KOPT-K1 (cell line): ENCODE results near the gene PALD1.

Source experiments
- H3K27ac ChIP-seq: fragments of 200-600 bp; sonication (generic); 2 replicates; pipeline ENCODE4 v1.5.1; 2016; ENCODE audit warnings: antibody characterized with exemption, mild to moderate bottlenecking, low read depth, low read length; ENCODE audit not compliant: poor library complexity, severe bottlenecking
- H3K36me3 ChIP-seq: fragments of 200-600 bp; sonication (generic); 2 replicates; pipeline ENCODE4 v1.5.1; 2017; ENCODE audit warnings: antibody characterized with exemption, mild to moderate bottlenecking, low read length, moderate library complexity; ENCODE audit not compliant: insufficient read depth
- H3K9me3 ChIP-seq: fragments of 200-600 bp; sonication (generic); 2 replicates; pipeline ENCODE4 v1.5.1; 2017; ENCODE audit warnings: antibody characterized with exemption, low read length, mild to moderate bottlenecking; ENCODE audit not compliant: insufficient read depth, poor library complexity, severe bottlenecking

PALD1 gene

GRCh38 chr10:70504521-70505358 lies 26.2 kb downstream of the PALD1 start:
- no peaks in the 10 kb centered on the region for H3K36me3 ChIP-seq
- H3K27ac ChIP-seq = no peak overlapping the region
- H3K9me3 ChIP-seq = no peaks in the 10 kb centered on the region

GRCh38 chr10:70505908-70506307 lies 27.3 kb downstream of the PALD1 start:
- H3K9me3 ChIP-seq = no peaks in the 10 kb centered on the region

GRCh38 chr10:70507966-70508365 lies 29.4 kb downstream of the PALD1 start:
- Histone ChIP-seq H3K9me3 (no peaks in the 10 kb centered on the region), H3K27ac (no peak overlapping the region), H3K36me3 (no peaks in the 10 kb centered on the region)

More at GRCh38 chr10:70505908-70506307, 27.3 kb downstream of the PALD1 start:
- no peaks in the 10 kb centered on the region for H3K36me3 ChIP-seq
- H3K27ac ChIP-seq = no peak overlapping the region

GRCh38 chr10:70508912-70509756 lies 30.6 kb downstream of the PALD1 start:
- no peak overlapping the region for H3K27ac ChIP-seq
- H3K36me3 ChIP-seq = no peaks in the 10 kb centered on the region
- no peaks in the 10 kb centered on the region for H3K9me3 ChIP-seq

GRCh38 chr10:70509757-70510147 lies 31.2 kb downstream of the PALD1 start:
- no peaks in the 10 kb centered on the region for H3K9me3 ChIP-seq
- H3K36me3 ChIP-seq = no peaks in the 10 kb centered on the region
- no peak overlapping the region for H3K27ac ChIP-seq

- H3K36me3 ChIP-seq = no peaks in the 10 kb centered on the region
- H3K9me3 ChIP-seq = no peaks in the 10 kb centered on the region
- no peak overlapping the region for H3K27ac ChIP-seq
Measured at GRCh38 chr10:70510453-70510852, 31.9 kb downstream of the PALD1 start.

GRCh38 chr10:70510904-70511303 lies 32.3 kb downstream of the PALD1 start:
- Histone ChIP-seq H3K36me3 (no peaks in the 10 kb centered on the region), H3K27ac (no peak overlapping the region)

GRCh38 chr10:70512149-70512639 lies 33.6 kb downstream of the PALD1 start:
- no peaks in the 10 kb centered on the region for H3K36me3 ChIP-seq
- H3K27ac ChIP-seq = no peak overlapping the region
- no peaks in the 10 kb centered on the region for H3K9me3 ChIP-seq

More at GRCh38 chr10:70510904-70511303, 32.3 kb downstream of the PALD1 start:
- H3K9me3 ChIP-seq = no peaks in the 10 kb centered on the region

GRCh38 chr10:70513848-70514309 lies 35.3 kb downstream of the PALD1 start:
- no peaks in the 10 kb centered on the region for H3K9me3 ChIP-seq
- no peaks in the 10 kb centered on the region for H3K36me3 ChIP-seq
- H3K27ac ChIP-seq = no peak overlapping the region

GRCh38 chr10:70514591-70514990 lies 36.0 kb downstream of the PALD1 start:
- Histone ChIP-seq H3K27ac (no peak overlapping the region), H3K36me3 (no peaks in the 10 kb centered on the region), H3K9me3 (no peaks in the 10 kb centered on the region)

GRCh38 chr10:70515035-70515667 lies 36.6 kb downstream of the PALD1 start:
- Histone ChIP-seq H3K36me3 (no peaks in the 10 kb centered on the region), H3K9me3 (no peaks in the 10 kb centered on the region), H3K27ac (no peak overlapping the region)

- H3K27ac ChIP-seq = no peak overlapping the region
- H3K36me3 ChIP-seq = no peaks in the 10 kb centered on the region
- H3K9me3 ChIP-seq = no peaks in the 10 kb centered on the region
Measured at GRCh38 chr10:70518695-70519094, 40.1 kb downstream of the PALD1 start.

- no peaks in the 10 kb centered on the region for H3K36me3 ChIP-seq
- H3K27ac ChIP-seq = no peak overlapping the region
- no peaks in the 10 kb centered on the region for H3K9me3 ChIP-seq
Measured at GRCh38 chr10:70523057-70523456, 44.5 kb downstream of the PALD1 start.

GRCh38 chr10:70523549-70523948 lies 45.0 kb downstream of the PALD1 start:
- no peak overlapping the region for H3K27ac ChIP-seq
- H3K9me3 ChIP-seq = no peaks in the 10 kb centered on the region
- no peaks in the 10 kb centered on the region for H3K36me3 ChIP-seq

- Histone ChIP-seq H3K36me3 (no peaks in the 10 kb centered on the region), H3K27ac (no peak overlapping the region)
Measured at GRCh38 chr10:70528314-70528713, 49.7 kb downstream of the PALD1 start.

More at GRCh38 chr10:70528314-70528713, 49.7 kb downstream of the PALD1 start:
- no peaks in the 10 kb centered on the region for H3K9me3 ChIP-seq
